ENCODE results near the gene GPHA2.

The GPHA2 gene

GRCh38 chr11:64910451-64911093 lies 25.1 kb downstream of the GPHA2 start:
- DNase-seq (ENCODE audit: low read depth in 2 of 2), result no peak

GRCh38 chr11:64909653-64910343 lies 25.9 kb downstream of the GPHA2 start:
- no peak for DNase-seq (ENCODE audit: low read depth in 2 of 2)

GRCh38 chr11:64908766-64909165 lies 26.9 kb downstream of the GPHA2 start:
- no peak for DNase-seq (ENCODE audit: low read depth in 2 of 2)

- DNase-seq (ENCODE audit: low read depth in 2 of 2), result no peak
Measured at GRCh38 chr11:64906314-64906635, 29.4 kb downstream of the GPHA2 start.

GRCh38 chr11:64905516-64906313 lies 30.0 kb downstream of the GPHA2 start:
- no peak for DNase-seq (ENCODE audit: low read depth in 2 of 2)

- DNase-seq (ENCODE audit: low read depth in 2 of 2), result no peak
Measured at GRCh38 chr11:64903291-64903833, 32.3 kb downstream of the GPHA2 start.

- no peak for DNase-seq (ENCODE audit: low read depth in 2 of 2)
Measured at GRCh38 chr11:64902102-64902900, 33.4 kb downstream of the GPHA2 start.

GRCh38 chr11:64900774-64901173 lies 34.9 kb downstream of the GPHA2 start:
- DNase-seq (ENCODE audit: low read depth in 2 of 2), result no peak

- DNase-seq (ENCODE audit: low read depth in 2 of 2), result peak in 1 of 2 donors; percentile 57
Measured at GRCh38 chr11:64900263-64900678, 35.4 kb downstream of the GPHA2 start.

GRCh38 chr11:64898541-64898940 lies 37.2 kb downstream of the GPHA2 start:
- no peak for DNase-seq (ENCODE audit: low read depth in 2 of 2)

GRCh38 chr11:64898076-64898445 lies 37.6 kb downstream of the GPHA2 start:
- DNase-seq (ENCODE audit: low read depth in 2 of 2), result no peak

- no peak for DNase-seq (ENCODE audit: low read depth in 2 of 2)
Measured at GRCh38 chr11:64897381-64898075, 38.2 kb downstream of the GPHA2 start.

- no peak for DNase-seq (ENCODE audit: low read depth in 2 of 2)
Measured at GRCh38 chr11:64896448-64897022, 39.2 kb downstream of the GPHA2 start.

GRCh38 chr11:64894812-64895452 lies 40.8 kb downstream of the GPHA2 start:
- DNase-seq (ENCODE audit: low read depth in 2 of 2), result no peak

GRCh38 chr11:64894070-64894811 lies 41.5 kb downstream of the GPHA2 start:
- DNase-seq (ENCODE audit: low read depth in 2 of 2), result peak; percentile 74 to 80

- no peak for DNase-seq (ENCODE audit: low read depth in 2 of 2)
Measured at GRCh38 chr11:64893194-64894069, 42.3 kb downstream of the GPHA2 start.

- DNase-seq (ENCODE audit: low read depth in 2 of 2), result no peak
Measured at GRCh38 chr11:64892838-64893193, 42.9 kb downstream of the GPHA2 start.

- no peak for DNase-seq (ENCODE audit: low read depth in 2 of 2)
Measured at GRCh38 chr11:64892411-64892831, 43.3 kb downstream of the GPHA2 start.

- no peak for DNase-seq (ENCODE audit: low read depth in 2 of 2)
Measured at GRCh38 chr11:64891880-64892279, 43.8 kb downstream of the GPHA2 start.
